Naive thymus-derived CD4-positive, alpha-beta T cell (primary cell): ENCODE measurements around the gene GGA1. TPM values are rescaled to one million over a fixed set of nuclear protein-coding genes. Genes with fewer than 3 reads are reported as not detected.
A peak's percentile ranks its signal among the peaks of the same experiment; 100 is the strongest.

Experiments used
- ATAC-seq: fragments of 150-1000 bp; cut with Tn5 transposase; 2 replicates; pipeline ENCODE4 v1.10.0; 2021; ENCODE audit warnings: mild to moderate bottlenecking, moderate library complexity
- CTCF ChIA-PET: fragments of 350-600 bp; sonication (Branson Sonifier 250); formaldehyde crosslinking; loops from one replicate; lab custom pipeline; 2021; ENCODE audit warnings: antibody characterized with exemption; lab: Charles Lee
- POLR2A ChIA-PET: fragments of 350-600 bp; sonication (Branson Sonifier 250); formaldehyde crosslinking; loops from one replicate; lab custom pipeline; 2021; ENCODE audit warnings: antibody characterized with exemption, inconsistent platforms; lab: Charles Lee
- DNase-seq, 9 donors: peaks; one replicate each; pipeline versions ENCODE4 v3.0.0 to v3.0.0-alpha.2; 2020 to 2022; ENCODE audit warnings: mixed read lengths in 1 of 9
- H3K27ac ChIP-seq: one replicate; pipeline ENCODE4 v1.7.0; 2013; ENCODE audit warnings: mild to moderate bottlenecking, low read depth, low read length, moderate library complexity
- H3K27me3 ChIP-seq, 2 donors: one replicate each; pipeline ENCODE4 v1.7.0; 2013; ENCODE audit warnings: low read length in 2 of 2, mild to moderate bottlenecking in 2 of 2, moderate library complexity in 2 of 2; ENCODE audit not compliant: control insufficient read depth in 2 of 2, insufficient read depth in 2 of 2
- H3K36me3 ChIP-seq, 3 experiments: 1 replicate in 2 of 3; 2 replicates in 1 of 3; pipeline ENCODE4 v1.7.0; 2013; ENCODE audit warnings: low read length in 3 of 3, mild to moderate bottlenecking in 3 of 3, moderate library complexity in 1 of 3; ENCODE audit not compliant: insufficient read depth in 3 of 3, control insufficient read depth in 2 of 3
- H3K4me1 ChIP-seq, 2 donors: one replicate each; pipeline ENCODE4 v1.7.0; 2013; ENCODE audit warnings: low read length in 2 of 2, mild to moderate bottlenecking in 2 of 2, moderate library complexity in 1 of 2; ENCODE audit not compliant: control insufficient read depth in 2 of 2, insufficient read depth in 2 of 2
- H3K4me3 ChIP-seq: 2 replicates; pipeline ENCODE4 v1.7.0; 2013; ENCODE audit warnings: mild to moderate bottlenecking, low read length
- H3K9me3 ChIP-seq, 3 experiments: 1 replicate in 2 of 3; 2 replicates in 1 of 3; pipeline ENCODE4 v1.7.0; 2013; ENCODE audit warnings: low read length in 3 of 3; ENCODE audit not compliant: control insufficient read depth in 2 of 3
- H3K27ac Mint-ChIP-seq, 9 donors: one replicate each; pipeline ENCODE4 v1.8.0; 2020 to 2022; ENCODE audit warnings: mixed read lengths in 9 of 9, mild to moderate bottlenecking in 8 of 9, moderate library complexity in 5 of 9, inconsistent platforms in 2 of 9
- H3K27me3 Mint-ChIP-seq, 5 donors: one replicate each; pipeline ENCODE4 v1.8.0; 2021 to 2022; ENCODE audit warnings: mixed read lengths in 5 of 5, mild to moderate bottlenecking in 1 of 5
- H3K36me3 Mint-ChIP-seq, 5 donors: one replicate each; pipeline ENCODE4 v1.8.0; 2020 to 2022; ENCODE audit warnings: mixed read lengths in 5 of 5, mild to moderate bottlenecking in 3 of 5, inconsistent platforms in 1 of 5
- H3K4me1 Mint-ChIP-seq, 7 donors: one replicate each; pipeline ENCODE4 v1.8.0; 2020 to 2022; ENCODE audit warnings: mixed read lengths in 7 of 7, mild to moderate bottlenecking in 3 of 7, inconsistent platforms in 1 of 7
- H3K4me3 Mint-ChIP-seq, 10 donors: one replicate each; pipeline ENCODE4 v1.8.0; 2020 to 2022; ENCODE audit warnings: mild to moderate bottlenecking in 10 of 10, mixed read lengths in 10 of 10, moderate library complexity in 6 of 10, inconsistent platforms in 2 of 10
- H3K9me3 Mint-ChIP-seq, 11 donors: one replicate each; pipeline ENCODE4 v1.8.0; 2020 to 2022; ENCODE audit warnings: mixed read lengths in 11 of 11, mild to moderate bottlenecking in 4 of 11, inconsistent platforms in 1 of 11, moderate library complexity in 1 of 11
- intact Hi-C, 2 donors: fragments of 100-400 bp; cut with micrococcal nuclease; formaldehyde crosslinking; loops; one replicate each; pipeline ENCODE4 v1.15.1; 2023
- polyA plus RNA-seq, 2 donors: library from polyadenylated mRNA; unstranded; fragments of 300-500 nt; fragmentation: Illumina TruSeq; gene quantifications; one replicate each; pipeline ENCODE4 v1.2.3, GENCODE V29; 2021
- total RNA-seq, 6 experiments: library from RNA in 5 of 6; stranded (reverse) in 5 of 6; gene quantifications; 1 replicate in 5 of 6; 2 replicates in 1 of 6; pipeline ENCODE4 v1.2.3 and lab custom pipeline; 2021 to 2026

Gene GGA1
- total and polyA plus RNA-seq, 7 experiments from 2014 or later: 20.8 to 124 (median 87.2) TPM

DNA sequence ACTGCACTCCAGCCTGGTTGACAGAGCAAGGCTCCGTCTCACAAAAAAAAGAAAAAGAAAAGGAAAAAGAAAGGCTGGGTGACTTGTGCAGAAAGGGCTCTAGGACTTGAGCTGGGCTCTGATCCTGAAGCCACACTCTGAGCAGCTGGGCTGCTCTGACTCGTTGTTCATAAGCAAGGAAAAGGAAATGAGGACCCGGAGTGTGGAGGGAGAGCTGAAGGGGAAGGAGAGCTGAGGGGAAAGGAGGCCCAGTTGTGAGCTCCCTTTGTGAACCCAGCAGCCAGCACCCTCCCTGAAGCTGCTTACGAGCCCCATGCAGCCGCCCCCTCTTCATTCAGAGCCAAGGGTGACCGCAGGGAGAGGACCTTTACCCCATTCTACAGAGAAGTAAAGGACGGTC, 18.5 kb downstream of the GGA1 start:
- intact Hi-C loops: loop anchor here (1.0 to 5.0 kb wide), 3 partner anchors 11 to 120 kb away; partner anchors contain the start of gene NOL12 (in 1 of the 2)
- no peaks in the 10 kb centered on the region for H3K27me3 ChIP-seq
- H3K27ac ChIP-seq: peak overlapping the region; percentile 79
- ChIA-PET CTCF (interaction anchor here (0.6 to 20.3 kb wide), 9 partner anchors 9 to 162 kb away, joined by 3 to 292 read pairs (median 4); partner anchors contain the start of genes GGA1, PDXP and SH3BP1), POLR2A (interaction anchor here (0.6 to 7.6 kb wide), 15 partner anchors 11 to 59 kb away, joined by 3 to 135 read pairs (median 5); partner anchors contain the start of genes GGA1, NOL12, PDXP and SH3BP1)
- no peaks in the 10 kb centered on the region for H3K9me3 ChIP-seq
- H3K4me1 Mint-ChIP-seq: peaks cover 32 to 73% (median 47%) of the 10 kb centered on the region in 7 donors
- H3K27me3 Mint-ChIP-seq: no peaks in the 10 kb centered on the region
- H3K4me3 Mint-ChIP-seq: peak overlapping the region; percentile 66 to 84 (median 77)
- H3K27ac Mint-ChIP-seq: peak overlapping the region; percentile 86 to 94 (median 91)
- peak overlapping the region; percentile 43 for H3K4me3 ChIP-seq
- peaks cover 0 to 45% (median 0%) of the 10 kb centered on the region in 3 experiments for H3K36me3 ChIP-seq
- H3K9me3 Mint-ChIP-seq: no peaks in the 10 kb centered on the region
- ATAC-seq: peak; percentile 8
- H3K4me1 ChIP-seq: peaks cover 53 to 59% of the 10 kb centered on the region in 2 donors
- H3K36me3 Mint-ChIP-seq: peaks cover 0 to 8% (median 3%) of the 10 kb centered on the region in 5 donors
- DNase-seq: peak in 1 of 9 donors; percentile 34

DNA sequence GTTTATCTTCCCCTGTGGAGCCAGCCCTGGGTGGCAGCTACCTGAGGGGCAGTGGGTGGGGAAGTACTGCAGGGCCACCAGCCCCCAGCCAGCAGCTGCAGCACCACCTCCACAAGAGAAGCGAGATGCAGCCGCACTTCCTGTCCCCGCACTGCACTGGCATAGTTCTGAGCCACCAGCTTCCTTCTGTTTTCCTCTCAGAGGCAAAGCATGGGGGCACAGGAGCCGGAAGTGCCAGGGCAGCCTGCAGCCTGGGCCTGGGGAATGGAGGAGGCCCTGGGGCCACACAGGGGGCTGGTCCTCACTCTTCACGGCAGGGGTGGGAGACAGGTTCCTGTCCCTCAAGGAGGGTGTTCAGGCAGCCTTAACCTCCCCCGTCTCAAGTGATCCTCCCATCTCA, 18.9 kb downstream of the GGA1 start:
- peaks cover 0 to 49% (median 0%) of the 10 kb centered on the region in 3 experiments for H3K36me3 ChIP-seq
- H3K9me3 ChIP-seq: no peaks in the 10 kb centered on the region
- peak overlapping the region; percentile 86 to 94 (median 91) for H3K27ac Mint-ChIP-seq
- H3K4me1 Mint-ChIP-seq: peaks cover 32 to 71% (median 47%) of the 10 kb centered on the region in 7 donors
- ChIA-PET POLR2A (interaction anchor here (0.6 to 7.6 kb wide), 14 partner anchors 12 to 59 kb away, joined by 3 to 135 read pairs (median 6); partner anchors contain the start of genes GGA1, NOL12, PDXP and SH3BP1), CTCF (interaction anchor here (1.0 to 20.3 kb wide), 8 partner anchors 10 to 53 kb away, joined by 3 to 292 read pairs (median 5); partner anchors contain the start of genes GGA1, PDXP and SH3BP1)
- intact Hi-C loops: loop anchor here (1.0 to 5.0 kb wide), 3 partner anchors 11 to 120 kb away; partner anchors contain the start of gene NOL12 (in 1 of the 2)
- H3K9me3 Mint-ChIP-seq: no peaks in the 10 kb centered on the region
- peaks cover 57 to 59% of the 10 kb centered on the region in 2 donors for H3K4me1 ChIP-seq
- peak overlapping the region; percentile 66 to 84 (median 77) for H3K4me3 Mint-ChIP-seq
- peaks cover 0 to 8% (median 3%) of the 10 kb centered on the region in 5 donors for H3K36me3 Mint-ChIP-seq
- DNase-seq (peak in 8 of 9 donors; percentile 38 to 73 (median 67)), ATAC-seq (peak; percentile 77)
- H3K27me3 Mint-ChIP-seq: no peaks in the 10 kb centered on the region
- peak overlapping the region; percentile 43 for H3K4me3 ChIP-seq
- H3K27ac ChIP-seq: peak overlapping the region; percentile 79
- H3K27me3 ChIP-seq: no peaks in the 10 kb centered on the region

DNA sequence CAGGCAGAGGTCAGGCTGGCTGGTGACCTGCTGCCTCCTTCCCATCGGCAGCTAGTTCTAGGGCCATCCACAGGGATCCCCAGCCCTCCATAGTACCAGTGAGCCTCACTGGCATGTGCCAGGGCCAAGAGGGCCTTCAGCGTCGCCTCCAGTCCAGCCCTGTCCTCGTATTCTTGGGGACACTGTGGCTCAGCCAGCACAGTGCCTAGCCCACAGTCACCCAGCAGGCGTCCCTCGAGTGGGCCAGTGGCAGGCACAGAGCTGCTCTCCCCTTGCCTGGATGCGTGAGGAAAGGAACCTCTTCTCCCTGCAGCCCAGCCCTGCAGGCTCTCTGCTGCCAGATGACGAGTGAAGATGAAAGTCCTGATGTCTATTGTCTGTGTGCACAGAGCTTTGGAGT, 20.2 kb downstream of the GGA1 start:
- peaks cover 36 to 71% (median 47%) of the 10 kb centered on the region in 7 donors for H3K4me1 Mint-ChIP-seq
- ChIA-PET CTCF (interaction anchor here (0.8 to 20.3 kb wide), 4 partner anchors 11 to 1073 kb away, joined by 3 to 292 read pairs (median 10); partner anchors contain the start of genes GGA1 and SH3BP1), POLR2A (interaction anchor here (1.1 to 7.6 kb wide), 5 partner anchors 11 to 57 kb away, joined by 3 to 135 read pairs (median 15); partner anchors contain the start of genes GGA1, NOL12, PDXP and SH3BP1)
- DNase-seq (no peak), ATAC-seq (no peak)
- Histone ChIP-seq H3K4me3 (no peak overlapping the region), H3K27me3 (no peaks in the 10 kb centered on the region), H3K36me3 (peaks cover 0 to 47% (median 0%) of the 10 kb centered on the region in 3 experiments), H3K4me1 (peaks cover 62 to 67% of the 10 kb centered on the region in 2 donors), H3K27ac (peak overlapping the region; percentile 79), H3K9me3 (no peaks in the 10 kb centered on the region)
- peak overlapping the region; percentile 63 to 95 (median 91) for H3K27ac Mint-ChIP-seq
- no peaks in the 10 kb centered on the region for H3K27me3 Mint-ChIP-seq
- no peaks in the 10 kb centered on the region for H3K9me3 Mint-ChIP-seq
- peaks cover 0 to 7% (median 0%) of the 10 kb centered on the region in 5 donors for H3K36me3 Mint-ChIP-seq
- intact Hi-C loops: loop anchor here in 1 of 2 donors (5.0 kb wide), 1 partner anchor 118 kb away; no protein-coding TSS in a partner anchor
- peak overlapping the region in 3 of 10 donors; percentile 23 to 80 (median 77) for H3K4me3 Mint-ChIP-seq

DNA sequence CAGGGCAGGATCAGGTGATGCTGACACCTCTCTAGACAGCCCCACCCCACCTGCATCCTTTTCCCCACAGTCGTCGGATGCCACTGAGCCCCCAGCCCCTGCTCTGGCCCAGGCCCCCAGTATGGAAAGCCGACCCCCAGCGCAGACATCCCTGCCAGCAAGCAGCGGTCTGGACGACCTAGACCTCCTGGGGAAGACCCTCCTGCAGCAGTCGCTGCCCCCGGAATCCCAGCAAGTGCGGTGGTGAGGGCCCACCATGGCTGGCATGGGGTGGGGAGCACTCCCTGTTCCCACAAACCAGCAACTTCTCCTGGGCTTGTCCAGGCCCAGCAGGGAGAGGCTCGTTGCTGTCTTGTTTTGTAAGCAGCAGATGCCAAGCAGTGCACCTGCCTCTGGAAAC, 21.3 kb downstream of the GGA1 start:
- no peaks in the 10 kb centered on the region for H3K9me3 Mint-ChIP-seq
- CTCF ChIA-PET: interaction anchor here (1.3 to 20.3 kb wide), 5 partner anchors 7 to 51 kb away, joined by 3 to 292 read pairs (median 6); partner anchors contain the start of genes LGALS1, NOL12, PDXP and SH3BP1
- Histone ChIP-seq H3K9me3 (no peaks in the 10 kb centered on the region), H3K4me1 (peaks cover 63 to 69% of the 10 kb centered on the region in 2 donors), H3K27ac (no peak overlapping the region), H3K4me3 (no peak overlapping the region), H3K27me3 (no peaks in the 10 kb centered on the region), H3K36me3 (peaks cover 0 to 41% (median 0%) of the 10 kb centered on the region in 3 experiments)
- peaks cover 38 to 73% (median 53%) of the 10 kb centered on the region in 7 donors for H3K4me1 Mint-ChIP-seq
- no peaks in the 10 kb centered on the region for H3K27me3 Mint-ChIP-seq
- no peak overlapping the region for H3K4me3 Mint-ChIP-seq
- intact Hi-C loops: loop anchor here in 1 of 2 donors (5.0 kb wide), 1 partner anchor 117 kb away; no protein-coding TSS in a partner anchor
- peak overlapping the region in 5 of 9 donors; percentile 32 to 65 (median 41) for H3K27ac Mint-ChIP-seq
- no peak for DNase-seq
- peaks cover 0 to 4% (median 0%) of the 10 kb centered on the region in 5 donors for H3K36me3 Mint-ChIP-seq
- no peak for ATAC-seq
- POLR2A ChIA-PET: interaction anchor here (1.1 to 4.6 kb wide), 3 partner anchors 13 to 48 kb away, joined by 3 to 39 read pairs (median 15); partner anchors contain the start of genes GGA1 and SH3BP1

DNA sequence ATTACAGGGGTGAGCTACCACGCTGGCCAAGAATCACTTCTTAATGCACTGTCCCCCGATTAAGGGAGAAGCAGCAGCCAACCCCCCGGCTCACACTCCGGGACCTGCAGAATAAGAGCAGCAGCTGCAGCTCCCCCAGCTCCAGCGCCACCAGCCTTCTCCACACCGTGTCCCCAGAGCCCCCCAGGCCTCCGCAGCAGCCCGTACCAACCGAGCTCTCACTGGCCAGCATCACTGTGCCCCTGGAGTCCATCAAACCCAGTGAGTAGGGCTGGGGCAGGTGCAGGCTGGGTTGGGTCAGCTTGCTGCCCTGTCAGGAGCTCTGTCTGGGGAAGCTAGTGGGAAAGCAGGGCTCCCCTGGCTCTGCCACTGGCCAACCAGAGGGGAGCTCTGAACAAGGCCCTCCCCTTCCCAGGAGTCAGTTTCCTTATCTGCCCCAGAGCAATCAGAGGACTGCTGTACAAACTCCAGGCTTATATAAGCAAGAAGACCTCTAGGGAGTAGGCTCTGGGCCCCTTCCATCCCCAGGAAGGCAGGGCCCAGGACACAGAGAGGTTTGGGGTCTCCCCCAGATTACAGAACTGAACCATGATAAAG, 22.3 kb downstream of the GGA1 start:
- H3K4me3 ChIP-seq: no peak overlapping the region
- Mint-ChIP-seq H3K9me3 (no peaks in the 10 kb centered on the region), H3K27ac (peak overlapping the region in 6 of 9 donors; percentile 5 to 93 (median 66)), H3K4me3 (no peak overlapping the region), H3K4me1 (peaks cover 38 to 71% (median 55%) of the 10 kb centered on the region in 7 donors), H3K27me3 (no peaks in the 10 kb centered on the region), H3K36me3 (no peaks in the 10 kb centered on the region)
- ATAC-seq: no peak
- peaks cover 0 to 38% (median 0%) of the 10 kb centered on the region in 3 experiments for H3K36me3 ChIP-seq
- POLR2A ChIA-PET: interaction anchor here (3.3 to 5.0 kb wide), 3 partner anchors 12 to 46 kb away, joined by 15 to 39 read pairs (median 34); partner anchors contain the start of genes GGA1, LGALS1 and SH3BP1
- CTCF ChIA-PET: interaction anchor here (0.6 to 20.3 kb wide), 8 partner anchors 8 to 83 kb away, joined by 3 to 292 read pairs (median 5); partner anchors contain the start of genes LGALS1, NOL12, PDXP and SH3BP1
- intact Hi-C loops: no loop called here
- H3K4me1 ChIP-seq: peaks cover 57 to 69% of the 10 kb centered on the region in 2 donors
- no peaks in the 10 kb centered on the region for H3K9me3 ChIP-seq
- H3K27me3 ChIP-seq: no peaks in the 10 kb centered on the region
- no peak overlapping the region for H3K27ac ChIP-seq
- DNase-seq: no peak
